HEK293 (cell line): Measurements from ENCODE around the gene AURKB.

ENCODE experiments used
- ATF2 ChIP-seq: fragments of 450-650 bp; formaldehyde crosslinking; IDR thresholded peaks from 2 replicates; pipeline ENCODE4 v1.5.1; 2016; ENCODE audit warnings: missing biosample characterization, missing genetic modification characterization, low read depth
- HIC1 ChIP-seq: fragments of 450-650 bp; formaldehyde crosslinking; IDR thresholded peaks from 2 replicates; pipeline ENCODE4 v1.5.1; 2016; ENCODE audit warnings: missing biosample characterization, missing genetic modification characterization
- KLF16 ChIP-seq: fragments of 450-650 bp; formaldehyde crosslinking; IDR thresholded peaks from 2 replicates; pipeline ENCODE4 v1.5.1; 2017; ENCODE audit warnings: missing biosample characterization, missing genetic modification characterization
- MEIS1 ChIP-seq: sonication (generic); formaldehyde crosslinking; IDR thresholded peaks from 2 replicates; pipeline ENCODE4 v1.8.1; 2022; ENCODE audit warnings: missing genetic modification reagents, mild to moderate bottlenecking, borderline replicate concordance
- MZF1 ChIP-seq: fragments of 450-650 bp; formaldehyde crosslinking; IDR thresholded peaks from 2 replicates; pipeline ENCODE4 v1.5.1; 2017; ENCODE audit warnings: missing biosample characterization, missing genetic modification characterization, borderline replicate concordance
- PATZ1 ChIP-seq: fragments of 450-650 bp; formaldehyde crosslinking; IDR thresholded peaks from 2 replicates; pipeline ENCODE4 v1.5.1; 2016; ENCODE audit warnings: missing biosample characterization, missing genetic modification characterization
- REPIN1 ChIP-seq: fragments of 450-650 bp; formaldehyde crosslinking; IDR thresholded peaks from 2 replicates; pipeline ENCODE4 v1.5.1; 2017; ENCODE audit warnings: missing biosample characterization, missing genetic modification characterization, low read depth
- SETDB1 ChIP-seq: IDR thresholded peaks from one replicate; pipeline ENCODE4 v1.6.1; 2017; ENCODE audit warnings: mild to moderate bottlenecking, low read length, moderate library complexity, mixed read lengths; ENCODE audit not compliant: insufficient read length
- SP7 ChIP-seq: fragments of 450-650 bp; formaldehyde crosslinking; IDR thresholded peaks from 2 replicates; pipeline ENCODE4 v1.5.1; 2016; ENCODE audit warnings: missing biosample characterization, missing genetic modification characterization
- ZBTB17 ChIP-seq: fragments of 450-650 bp; formaldehyde crosslinking; IDR thresholded peaks from 2 replicates; pipeline ENCODE4 v1.5.1; 2016; ENCODE audit warnings: missing biosample characterization, missing genetic modification characterization
- ZBTB20 ChIP-seq: fragments of 450-650 bp; formaldehyde crosslinking; IDR thresholded peaks from 2 replicates; pipeline ENCODE4 v1.5.1; 2016; ENCODE audit warnings: missing biosample characterization, missing genetic modification characterization
- ZBTB21 ChIP-seq: fragments of 450-650 bp; formaldehyde crosslinking; IDR thresholded peaks from 2 replicates; pipeline ENCODE4 v1.5.1; 2017; ENCODE audit warnings: missing biosample characterization, missing genetic modification characterization
- ZBTB26 ChIP-seq: fragments of 450-650 bp; formaldehyde crosslinking; optimal IDR thresholded peaks from 2 replicates; pipeline ENCODE3; 2016; ENCODE audit warnings: missing biosample characterization, mild to moderate bottlenecking, missing genetic modification characterization
- ZNF112 ChIP-seq: fragments of 450-650 bp; formaldehyde crosslinking; IDR thresholded peaks from 2 replicates; pipeline ENCODE4 v1.5.0; 2017; ENCODE audit warnings: missing biosample characterization, missing genetic modification characterization
- ZNF155 ChIP-seq: fragments of 450-650 bp; formaldehyde crosslinking; IDR thresholded peaks from 2 replicates; pipeline ENCODE4 v1.5.1; 2016; ENCODE audit warnings: missing biosample characterization, missing genetic modification characterization
- ZNF174 ChIP-seq: fragments of 450-650 bp; formaldehyde crosslinking; IDR thresholded peaks from 2 replicates; pipeline ENCODE4 v1.5.0; 2017; ENCODE audit warnings: missing biosample characterization, mild to moderate bottlenecking, missing genetic modification characterization
- ZNF211 ChIP-seq: fragments of 450-650 bp; formaldehyde crosslinking; IDR thresholded peaks from 2 replicates; pipeline ENCODE4 v1.5.1; 2016; ENCODE audit warnings: low read depth, missing biosample characterization, missing genetic modification characterization
- ZNF280D ChIP-seq: fragments of 450-650 bp; formaldehyde crosslinking; IDR thresholded peaks from 2 replicates; pipeline ENCODE4 v1.5.1; 2016; ENCODE audit warnings: missing biosample characterization, missing genetic modification characterization
- ZNF302 ChIP-seq: fragments of 450-650 bp; formaldehyde crosslinking; IDR thresholded peaks from 2 replicates; pipeline ENCODE4 v1.5.1; 2016; ENCODE audit warnings: missing biosample characterization, missing genetic modification characterization, low read depth
- ZNF324 ChIP-seq: fragments of 450-650 bp; formaldehyde crosslinking; IDR thresholded peaks from 2 replicates; pipeline ENCODE4 v1.5.1; 2016; ENCODE audit warnings: missing biosample characterization, missing genetic modification characterization
- ZNF350 ChIP-seq: fragments of 450-650 bp; formaldehyde crosslinking; IDR thresholded peaks from 2 replicates; pipeline ENCODE4 v1.5.0; 2017; ENCODE audit warnings: missing biosample characterization, mild to moderate bottlenecking, missing genetic modification characterization
- ZNF404 ChIP-seq: fragments of 450-650 bp; formaldehyde crosslinking; IDR thresholded peaks from 2 replicates; pipeline ENCODE4 v1.5.1; 2017; ENCODE audit warnings: missing biosample characterization, missing genetic modification characterization
- ZNF521 ChIP-seq: fragments of 450-650 bp; formaldehyde crosslinking; IDR thresholded peaks from 2 replicates; pipeline ENCODE4 v1.5.1; 2017; ENCODE audit warnings: missing biosample characterization, mild to moderate bottlenecking, missing genetic modification characterization
- ZNF621 ChIP-seq: fragments of 450-650 bp; formaldehyde crosslinking; IDR thresholded peaks from 2 replicates; pipeline ENCODE4 v1.5.1; 2017; ENCODE audit warnings: missing biosample characterization, missing genetic modification characterization
- ZNF623 ChIP-seq: fragments of 450-650 bp; formaldehyde crosslinking; IDR thresholded peaks from 2 replicates; pipeline ENCODE4 v1.5.1; 2016; ENCODE audit warnings: missing biosample characterization, missing genetic modification characterization
- ZNF664 ChIP-seq: fragments of 450-650 bp; formaldehyde crosslinking; IDR thresholded peaks from 2 replicates; pipeline ENCODE4 v1.5.1; 2016; ENCODE audit warnings: missing biosample characterization, missing genetic modification characterization
- ZNF777 ChIP-seq: fragments of 450-650 bp; formaldehyde crosslinking; IDR thresholded peaks from 2 replicates; pipeline ENCODE4 v1.5.1; 2017; ENCODE audit warnings: missing biosample characterization, missing genetic modification characterization, borderline replicate concordance
- ZNF792 ChIP-seq: fragments of 450-650 bp; formaldehyde crosslinking; IDR thresholded peaks from 2 replicates; pipeline ENCODE4 v1.5.1; 2016; ENCODE audit warnings: missing biosample characterization, missing genetic modification characterization

Gene AURKB

GRCh38 chr17:8186787-8187516 lies 23.4 kb downstream of the AURKB start (continued):
- peak; percentile 50; the same call in 1 of the 2 replicates for TF ChIP-seq ZBTB20 (tag by site-specific recombination)
- TF ChIP-seq ATF2 (tag by site-specific recombination) = no peak
- peak; percentile 23 for TF ChIP-seq ZBTB26
- TF ChIP-seq ZNF211 (tag by site-specific recombination) = no peak
- peak; percentile 93; the same call in 1 of the 2 replicates for TF ChIP-seq ZNF280D
- peak; percentile 55 for TF ChIP-seq PATZ1
- TF ChIP-seq ZNF792 (tag by site-specific recombination) = peak; percentile 62; the same call in 1 of the 2 replicates
- no peak for TF ChIP-seq MZF1 (tag by site-specific recombination)
- peak; percentile 10; the same call in 1 of the 2 replicates for TF ChIP-seq ZNF623 (tag by site-specific recombination)
- peak; percentile 87 for TF ChIP-seq SP7 (tag by site-specific recombination)
- TF ChIP-seq ZNF155 = no peak
- TF ChIP-seq SETDB1 = no peak
- TF ChIP-seq ZNF302 (tag by site-specific recombination) = no peak
- peak; percentile 91 for TF ChIP-seq ZBTB17 (tag by site-specific recombination)
- TF ChIP-seq KLF16 (tag by site-specific recombination) = peak; percentile 75
- no peak for TF ChIP-seq ZNF521 (tag by site-specific recombination)
- peak; percentile 73 for TF ChIP-seq ZBTB21 (tag by site-specific recombination)
- TF ChIP-seq ZNF664 (tag by site-specific recombination) = peak; percentile 100
- TF ChIP-seq ZNF777 (tag by site-specific recombination) = peak; percentile 78; the same call in 1 of the 2 replicates
- no peak for TF ChIP-seq ZNF112 (tag by site-specific recombination)
- TF ChIP-seq ZNF404 = no peak; the same call in 1 of the 2 replicates
- no peak for TF ChIP-seq ZNF621 (tag by site-specific recombination)
- TF ChIP-seq MEIS1 = no peak
- TF ChIP-seq ZNF324 (tag by site-specific recombination) = no peak; the same call in 1 of the 2 replicates
- TF ChIP-seq HIC1 (tag by site-specific recombination) = peak; percentile 99
- TF ChIP-seq ZNF174 (tag by site-specific recombination) = no peak
- TF ChIP-seq ZNF350 (tag by site-specific recombination) = no peak
- 0 out of 2 replicates have a peak, but pooled peaks have one; percentile 66 for TF ChIP-seq REPIN1 (tag by site-specific recombination)
